ENCODE results near the gene RAPGEF4.

DNA sequence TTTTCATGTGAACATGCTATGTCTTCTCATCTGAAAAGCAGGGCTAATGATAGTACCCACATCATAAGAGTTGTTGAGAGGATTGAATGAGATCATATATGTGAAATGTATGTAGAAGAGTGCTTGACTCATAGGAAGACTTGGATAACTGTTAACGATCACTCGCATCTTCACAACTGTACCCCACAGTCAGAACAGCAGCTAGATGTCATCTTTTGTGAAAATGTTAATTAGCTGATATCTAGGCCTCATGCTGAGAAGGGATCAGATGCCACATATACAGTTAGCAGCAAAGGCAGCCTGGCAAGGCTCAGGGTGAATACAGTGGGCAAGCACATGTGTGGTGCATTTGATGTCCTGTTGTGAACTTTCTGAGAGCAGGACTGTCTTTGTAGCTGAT, 364.2 kb downstream of the RAPGEF4 start:
- TF ChIP-seq, protein P1, sequence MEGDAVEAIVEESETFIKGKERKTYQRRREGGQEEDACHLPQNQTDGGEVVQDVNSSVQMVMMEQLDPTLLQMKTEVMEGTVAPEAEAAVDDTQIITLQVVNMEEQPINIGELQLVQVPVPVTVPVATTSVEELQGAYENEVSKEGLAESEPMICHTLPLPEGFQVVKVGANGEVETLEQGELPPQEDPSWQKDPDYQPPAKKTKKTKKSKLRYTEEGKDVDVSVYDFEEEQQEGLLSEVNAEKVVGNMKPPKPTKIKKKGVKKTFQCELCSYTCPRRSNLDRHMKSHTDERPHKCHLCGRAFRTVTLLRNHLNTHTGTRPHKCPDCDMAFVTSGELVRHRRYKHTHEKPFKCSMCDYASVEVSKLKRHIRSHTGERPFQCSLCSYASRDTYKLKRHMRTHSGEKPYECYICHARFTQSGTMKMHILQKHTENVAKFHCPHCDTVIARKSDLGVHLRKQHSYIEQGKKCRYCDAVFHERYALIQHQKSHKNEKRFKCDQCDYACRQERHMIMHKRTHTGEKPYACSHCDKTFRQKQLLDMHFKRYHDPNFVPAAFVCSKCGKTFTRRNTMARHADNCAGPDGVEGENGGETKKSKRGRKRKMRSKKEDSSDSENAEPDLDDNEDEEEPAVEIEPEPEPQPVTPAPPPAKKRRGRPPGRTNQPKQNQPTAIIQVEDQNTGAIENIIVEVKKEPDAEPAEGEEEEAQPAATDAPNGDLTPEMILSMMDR (IDR thresholded peaks at IDR 0.05) = no peak
- TF ChIP-seq POLR2AphosphoS5 (IDR thresholded peaks at IDR 0.05) = no peak
- TF ChIP-seq POLR2A (IDR thresholded peaks at IDR 0.05) = no peak

Measured in sigmoid colon (tissue), 4 donors.